Fibroblast of villous mesenchyme (primary cell): ENCODE measurements around the gene CIT. TPM values are rescaled to one million over a fixed set of nuclear protein-coding genes. Genes with fewer than 3 reads are reported as not detected.

Source experiments
- DNase-seq: peaks from one replicate; pipeline ENCODE4 v3.0.0-alpha.2; 2010; ENCODE audit warnings: low read depth
- H3K4me3 ChIP-seq: 2 replicates; pipeline ENCODE4 v1.5.1; 2011; ENCODE audit warnings: low read depth, mild to moderate bottlenecking, low read length
- total RNA-seq: library from RNA; depleted of rRNA; stranded (reverse); fragments of >200 nt; gene quantifications from 2 replicates; pipeline ENCODE4 v1.2.3, GENCODE V29; 2012
- TF ChIP-seq, protein P1 (sequence below): IDR thresholded peaks from 2 replicates; pipeline ENCODE4 v1.5.1; 2012; ENCODE audit warnings: low read depth, mild to moderate bottlenecking, low read length; ENCODE audit not compliant: insufficient read depth

CIT gene
- total RNA-seq, 1 donor: 20.7 TPM

DNA sequence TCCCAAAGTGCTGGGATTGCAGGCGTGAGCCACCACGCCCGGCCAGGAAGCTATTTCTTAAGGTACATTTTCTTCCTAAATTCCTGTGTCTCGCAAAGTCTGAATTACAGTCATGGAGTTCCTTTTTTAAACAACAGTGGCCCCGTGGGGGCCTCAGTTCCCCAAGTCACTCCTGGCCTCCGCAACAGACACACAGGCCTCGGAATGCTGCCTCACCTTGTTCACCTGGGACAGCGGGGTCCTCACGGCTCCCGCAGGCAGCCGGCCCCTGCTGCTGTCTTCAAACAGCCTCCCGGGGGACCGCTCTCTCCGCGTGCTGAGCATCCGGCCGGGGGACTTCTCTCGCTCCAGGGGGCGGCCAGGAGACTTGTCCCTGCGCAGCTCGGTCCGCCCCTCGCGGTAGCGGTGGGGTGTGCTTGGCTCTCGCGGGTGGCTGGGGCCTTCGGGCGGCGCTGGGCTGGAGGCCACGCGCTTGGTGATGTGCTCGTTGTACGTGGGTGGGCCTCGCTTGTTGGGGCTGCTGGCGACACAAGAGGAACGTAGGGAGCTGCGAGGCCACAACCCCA, 187.1 kb downstream of the CIT start:
- DNase-seq: no peak
- TF ChIP-seq, protein P1, sequence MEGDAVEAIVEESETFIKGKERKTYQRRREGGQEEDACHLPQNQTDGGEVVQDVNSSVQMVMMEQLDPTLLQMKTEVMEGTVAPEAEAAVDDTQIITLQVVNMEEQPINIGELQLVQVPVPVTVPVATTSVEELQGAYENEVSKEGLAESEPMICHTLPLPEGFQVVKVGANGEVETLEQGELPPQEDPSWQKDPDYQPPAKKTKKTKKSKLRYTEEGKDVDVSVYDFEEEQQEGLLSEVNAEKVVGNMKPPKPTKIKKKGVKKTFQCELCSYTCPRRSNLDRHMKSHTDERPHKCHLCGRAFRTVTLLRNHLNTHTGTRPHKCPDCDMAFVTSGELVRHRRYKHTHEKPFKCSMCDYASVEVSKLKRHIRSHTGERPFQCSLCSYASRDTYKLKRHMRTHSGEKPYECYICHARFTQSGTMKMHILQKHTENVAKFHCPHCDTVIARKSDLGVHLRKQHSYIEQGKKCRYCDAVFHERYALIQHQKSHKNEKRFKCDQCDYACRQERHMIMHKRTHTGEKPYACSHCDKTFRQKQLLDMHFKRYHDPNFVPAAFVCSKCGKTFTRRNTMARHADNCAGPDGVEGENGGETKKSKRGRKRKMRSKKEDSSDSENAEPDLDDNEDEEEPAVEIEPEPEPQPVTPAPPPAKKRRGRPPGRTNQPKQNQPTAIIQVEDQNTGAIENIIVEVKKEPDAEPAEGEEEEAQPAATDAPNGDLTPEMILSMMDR: no peak
- H3K4me3 ChIP-seq: no peak overlapping the region

DNA sequence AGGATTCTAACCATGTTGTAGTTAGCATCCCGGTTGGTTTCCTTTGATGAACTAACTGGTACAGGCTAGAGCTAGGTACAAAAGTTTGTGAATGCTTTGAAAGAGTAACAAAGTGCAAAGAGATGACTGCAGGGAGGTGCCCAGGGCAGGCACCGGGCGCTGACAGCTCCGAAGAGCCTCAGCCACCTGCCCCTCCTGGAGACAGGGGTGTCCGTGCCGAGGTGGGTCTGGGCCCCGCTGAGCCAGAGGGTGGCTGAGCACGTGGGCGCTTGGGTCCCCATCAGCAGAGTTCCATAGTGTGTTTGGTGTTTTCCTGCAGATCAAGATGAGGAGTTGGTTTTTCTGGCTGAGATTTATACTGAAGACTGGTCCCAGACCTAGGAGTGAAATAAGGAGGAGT, 189.2 kb downstream of the CIT start:
- no peak for DNase-seq
- TF ChIP-seq, protein P1: no peak
- H3K4me3 ChIP-seq: no peak overlapping the region

DNA sequence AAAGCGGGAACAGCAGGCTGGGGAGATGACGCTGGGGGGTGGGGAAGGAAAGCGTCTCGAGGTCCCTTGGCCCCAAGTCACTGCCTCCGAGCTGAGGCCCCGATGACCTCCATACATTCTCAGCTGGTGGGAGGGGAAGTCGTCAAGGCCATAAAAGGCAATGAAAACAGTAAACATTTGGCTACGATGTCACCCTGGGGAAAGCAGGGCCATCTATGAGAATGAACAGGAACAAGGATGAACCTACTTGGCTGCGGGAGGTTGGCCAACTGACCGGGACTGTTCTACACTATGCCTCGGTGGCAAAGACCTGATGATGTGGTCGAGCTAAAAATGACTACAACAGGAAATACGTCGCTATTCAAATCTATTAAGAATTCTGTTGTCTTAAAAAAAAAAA, 189.7 kb downstream of the CIT start:
- DNase-seq: peak; percentile 42
- H3K4me3 ChIP-seq: no peak overlapping the region
- TF ChIP-seq, protein P1: no peak

DNA sequence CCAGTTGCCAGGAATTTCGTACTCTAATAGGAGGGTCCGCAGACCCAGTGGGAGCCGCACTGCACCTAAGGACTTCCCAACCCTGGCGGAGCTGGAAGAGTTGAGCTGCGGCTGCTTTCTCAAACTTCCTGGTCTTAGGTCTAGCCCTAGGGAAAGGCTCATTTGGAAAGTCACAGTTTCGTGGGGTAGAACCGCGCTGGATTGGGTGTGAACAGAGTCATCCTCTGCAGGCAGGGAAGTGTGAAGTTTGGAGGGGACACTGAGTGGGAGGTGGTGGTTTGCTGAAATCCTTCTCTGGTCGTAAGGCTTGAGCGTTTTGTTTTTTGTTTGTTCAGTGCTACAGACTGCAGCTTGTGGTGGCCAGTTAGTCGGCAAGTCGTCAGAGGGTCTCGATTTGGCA, 190.3 kb downstream of the CIT start:
- TF ChIP-seq, protein P1: no peak
- no peak overlapping the region for H3K4me3 ChIP-seq
- no peak for DNase-seq

DNA sequence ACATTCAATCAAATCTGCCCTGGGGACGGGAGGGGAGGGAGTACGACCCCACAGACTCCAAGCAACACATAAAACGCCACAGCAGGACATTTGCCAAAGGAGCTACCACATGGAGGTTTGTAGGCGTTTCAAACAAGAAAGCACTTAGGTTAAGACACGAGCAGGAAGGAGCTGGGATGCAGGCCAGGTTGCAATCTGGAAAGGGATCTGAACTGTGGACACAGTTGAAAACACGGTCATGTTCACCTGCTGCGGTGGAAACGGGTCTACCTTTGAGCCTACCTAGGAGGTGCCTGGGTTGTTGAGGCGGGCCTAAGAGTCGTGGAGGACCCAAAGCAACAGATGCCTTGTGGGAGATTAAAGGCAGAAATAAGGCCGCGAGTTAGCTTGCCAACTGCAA, 190.8 kb downstream of the CIT start:
- no peak for DNase-seq
- TF ChIP-seq, protein P1: no peak
- no peak overlapping the region for H3K4me3 ChIP-seq

DNA sequence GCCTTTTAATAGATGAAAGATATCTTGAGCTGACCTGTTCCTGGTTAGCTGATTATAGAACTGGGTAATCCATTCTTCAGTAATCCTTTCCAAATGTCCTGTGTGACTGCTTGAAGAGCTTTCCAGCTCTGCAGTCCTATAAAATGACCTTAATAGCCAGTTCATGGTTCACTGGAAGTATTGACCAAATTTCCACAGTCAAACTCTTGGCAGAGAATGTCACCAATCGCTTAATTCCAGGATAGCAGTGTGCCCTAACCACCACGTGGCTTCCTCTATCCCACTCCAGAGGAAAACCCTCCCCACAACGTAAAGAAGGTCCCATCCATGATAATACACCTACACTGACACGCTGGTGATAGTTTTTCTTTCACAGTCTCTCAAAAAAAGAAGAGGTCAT, 191.7 kb downstream of the CIT start:
- no peak overlapping the region for H3K4me3 ChIP-seq
- TF ChIP-seq, protein P1: no peak
- no peak for DNase-seq

DNA sequence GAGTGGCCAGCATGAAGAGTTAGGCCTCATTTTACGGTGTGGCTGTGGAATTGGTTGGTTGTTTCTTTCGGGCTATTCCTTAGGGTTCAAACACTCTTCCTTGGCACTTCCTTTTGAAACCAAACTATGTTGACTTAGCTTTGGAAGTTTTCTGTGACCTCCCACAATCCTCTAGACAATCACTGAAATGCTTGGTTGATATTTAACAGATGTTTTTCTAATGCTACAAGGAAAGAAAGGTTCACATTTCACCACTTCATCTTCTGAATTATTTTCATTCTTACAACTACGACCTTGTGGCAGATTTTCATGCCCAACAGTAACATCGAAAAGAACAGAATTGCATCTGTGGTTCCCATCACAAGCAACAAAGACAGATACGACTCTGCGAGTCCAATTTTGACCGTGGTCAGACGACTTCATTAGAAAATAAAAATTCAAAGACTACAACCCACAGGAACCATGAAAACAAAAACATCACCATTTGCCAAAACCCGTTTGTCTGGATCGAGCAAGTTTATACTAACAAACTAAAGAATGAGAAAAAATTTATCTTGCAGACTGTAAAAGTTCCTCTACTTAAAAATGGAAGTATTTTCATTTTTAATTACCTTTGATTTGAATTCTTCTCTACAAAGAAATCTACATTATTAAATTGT, 192.3 kb downstream of the CIT start:
- H3K4me3 ChIP-seq: no peak overlapping the region
- TF ChIP-seq, protein P1: no peak
- peak; percentile 55 for DNase-seq
